HepG2 (cell line): Measurements from ENCODE around the gene NOTUM. TPM values are rescaled to one million over a fixed set of nuclear protein-coding genes. Genes with fewer than 3 reads are reported as not detected.
A peak's percentile ranks its signal among the peaks of the same experiment; 100 is the strongest.

Source experiments
- ELF3 ChIP-seq: IDR thresholded peaks from 2 replicates; pipeline ENCODE4 v1.6.1; 2016; ENCODE audit warnings: missing genetic modification reagents, missing compliant biosample characterization
- FOXK1 ChIP-seq: sonication (generic); formaldehyde crosslinking; IDR thresholded peaks from 2 replicates; pipeline ENCODE4 v1.4.0; 2020; ENCODE audit warnings: low read depth, missing genetic modification reagents, borderline replicate concordance
- KDM5A ChIP-seq: fragments of 200-600 bp; sonication (generic); IDR thresholded peaks from 2 replicates; pipeline ENCODE4 v1.7.0; 2018; ENCODE audit warnings: antibody characterized with exemption, mild to moderate bottlenecking, low read length, borderline replicate concordance
- KLF16 ChIP-seq, 2 experiments: sonication (generic) in 1 of 2; formaldehyde crosslinking in 1 of 2; IDR thresholded peaks; 2 replicates each; pipeline versions ENCODE4 v1.6.1 to v1.8.0; 2016 to 2023; ENCODE audit warnings: missing genetic modification reagents in 2 of 2, missing compliant biosample characterization in 1 of 2
- MEF2D ChIP-seq: sonication (generic); formaldehyde crosslinking; IDR thresholded peaks from 2 replicates; pipeline ENCODE4 v1.5.1; 2020; ENCODE audit warnings: mild to moderate bottlenecking, missing genetic modification reagents
- NONO ChIP-seq, 2 experiments: fragments of 450-650 bp in 1 of 2; sonication (generic) in 1 of 2; formaldehyde crosslinking in 1 of 2; IDR thresholded peaks in 1 of 2; conservative IDR thresholded peaks in 1 of 2; 2 replicates each; pipeline versions ENCODE4 v1.6.1 to v1.8.0; 2017 to 2022; ENCODE audit warnings: mild to moderate bottlenecking in 1 of 2, missing genetic modification reagents in 1 of 2, moderate library complexity in 1 of 2
- PHB2 ChIP-seq: fragments of 450-650 bp; IDR thresholded peaks from 2 replicates; pipeline ENCODE4 v1.6.1; 2018; ENCODE audit not compliant: partially characterized antibody
- SMAD3 ChIP-seq: sonication (generic); formaldehyde crosslinking; IDR thresholded peaks from 2 replicates; pipeline ENCODE4 v1.4.0; 2020; ENCODE audit warnings: missing genetic modification reagents
- SMAD9 ChIP-seq: sonication (generic); formaldehyde crosslinking; IDR thresholded peaks from 2 replicates; pipeline ENCODE4 v1.5.1; 2020; ENCODE audit warnings: mild to moderate bottlenecking, missing genetic modification reagents
- SRF ChIP-seq: IDR thresholded peaks from 2 replicates; pipeline ENCODE4 v1.6.1; 2011; ENCODE audit warnings: mild to moderate bottlenecking, low read depth, low read length, moderate library complexity
- TGIF2 ChIP-seq: IDR thresholded peaks from 2 replicates; pipeline ENCODE4 v1.6.1; 2016; ENCODE audit warnings: control low read depth, missing compliant biosample characterization
- ZBTB42 ChIP-seq: sonication (generic); formaldehyde crosslinking; IDR thresholded peaks from 2 replicates; pipeline ENCODE4 v1.5.0; 2020; ENCODE audit warnings: mild to moderate bottlenecking, missing genetic modification reagents
- ZC3H4 ChIP-seq: sonication (generic); formaldehyde crosslinking; IDR thresholded peaks from 2 replicates; pipeline ENCODE4 v1.4.0; 2020; ENCODE audit warnings: missing genetic modification reagents, borderline replicate concordance
- ZMAT3 ChIP-seq: sonication (generic); formaldehyde crosslinking; conservative IDR thresholded peaks from 2 replicates; pipeline ENCODE4 v1.7.0; 2021; ENCODE audit warnings: missing genetic modification reagents
- ZNF225 ChIP-seq: sonication (generic); formaldehyde crosslinking; IDR thresholded peaks from 2 replicates; pipeline ENCODE4 v1.4.0; 2020; ENCODE audit warnings: mild to moderate bottlenecking, missing genetic modification reagents
- ZNF234 ChIP-seq: sonication (generic); formaldehyde crosslinking; conservative IDR thresholded peaks from 2 replicates; pipeline ENCODE4 v1.5.1; 2020; ENCODE audit warnings: mild to moderate bottlenecking, missing genetic modification reagents
- ZNF253 ChIP-seq: sonication (generic); formaldehyde crosslinking; IDR thresholded peaks from 2 replicates; pipeline ENCODE4 v1.8.0; 2022; ENCODE audit warnings: mild to moderate bottlenecking, missing genetic modification reagents, borderline replicate concordance
- ZNF296 ChIP-seq: sonication (generic); formaldehyde crosslinking; conservative IDR thresholded peaks from 2 replicates; pipeline ENCODE4 v1.5.0; 2020; ENCODE audit warnings: mild to moderate bottlenecking, missing genetic modification reagents
- ZNF451 ChIP-seq: sonication (generic); formaldehyde crosslinking; IDR thresholded peaks from 2 replicates; pipeline ENCODE4 v1.5.0; 2020; ENCODE audit warnings: mild to moderate bottlenecking, missing genetic modification reagents
- ZNF674 ChIP-seq: sonication (generic); formaldehyde crosslinking; IDR thresholded peaks from 2 replicates; pipeline ENCODE4 v1.5.0; 2020; ENCODE audit warnings: low read depth, mild to moderate bottlenecking, missing genetic modification reagents
- ZSCAN29 ChIP-seq: sonication (generic); formaldehyde crosslinking; conservative IDR thresholded peaks from 2 replicates; pipeline ENCODE4 v1.4.0; 2020; ENCODE audit warnings: mild to moderate bottlenecking, missing genetic modification reagents
- polyA plus RNA-seq, 8 experiments: library from polyadenylated mRNA; depleted of rRNA in 3 of 8; stranded (reverse) in 7 of 8; unstranded in 1 of 8; fragments of >200 nt; fragmentation: Illumina TruSeq in 4 of 8; extraction: Trizol in 4 of 8; gene quantifications; 2 replicates each; pipeline versions ENCODE4 v1.2.1 to v1.2.3, GENCODE V29; 2011 to 2016; ENCODE audit warnings: low read depth in 4 of 8, missing spikeins in 1 of 8, mixed read lengths in 1 of 8; ENCODE audit not compliant: insufficient read depth in 1 of 8
- total RNA-seq, 5 experiments: library from RNA; depleted of rRNA; stranded (reverse); fragments of >200 nt; fragmentation: Illumina TruSeq; extraction: Trizol; gene quantifications; 2 replicates each; pipeline ENCODE4 v1.2.3, GENCODE V29; 2016; ENCODE audit warnings: low read depth in 1 of 5
- TF ChIP-seq, protein P1 (sequence below): sonication (generic); formaldehyde crosslinking; IDR thresholded peaks from 2 replicates; pipeline ENCODE4 v1.4.0; 2020; ENCODE audit warnings: mild to moderate bottlenecking, missing genetic modification reagents
- TF ChIP-seq, protein P2 (sequence below): sonication (generic); formaldehyde crosslinking; IDR thresholded peaks from 2 replicates; pipeline ENCODE4 v1.5.1; 2020; ENCODE audit warnings: mild to moderate bottlenecking, missing genetic modification reagents, moderate library complexity
- TF ChIP-seq, protein P3 (sequence below): sonication (generic); formaldehyde crosslinking; IDR thresholded peaks from 2 replicates; pipeline ENCODE4 v1.4.0; 2020; ENCODE audit warnings: missing genetic modification reagents, borderline replicate concordance
- TF ChIP-seq, protein P4 (sequence below): sonication (generic); formaldehyde crosslinking; IDR thresholded peaks from 2 replicates; pipeline ENCODE4 v1.5.0; 2020; ENCODE audit warnings: missing genetic modification reagents, mild to moderate bottlenecking, borderline replicate concordance

Gene NOTUM
- total and polyA plus RNA-seq, 2 of the 13 experiments (the other 11 are each of a cell fraction or from before 2014, with no cell fraction given): 150 to 160 TPM

DNA sequence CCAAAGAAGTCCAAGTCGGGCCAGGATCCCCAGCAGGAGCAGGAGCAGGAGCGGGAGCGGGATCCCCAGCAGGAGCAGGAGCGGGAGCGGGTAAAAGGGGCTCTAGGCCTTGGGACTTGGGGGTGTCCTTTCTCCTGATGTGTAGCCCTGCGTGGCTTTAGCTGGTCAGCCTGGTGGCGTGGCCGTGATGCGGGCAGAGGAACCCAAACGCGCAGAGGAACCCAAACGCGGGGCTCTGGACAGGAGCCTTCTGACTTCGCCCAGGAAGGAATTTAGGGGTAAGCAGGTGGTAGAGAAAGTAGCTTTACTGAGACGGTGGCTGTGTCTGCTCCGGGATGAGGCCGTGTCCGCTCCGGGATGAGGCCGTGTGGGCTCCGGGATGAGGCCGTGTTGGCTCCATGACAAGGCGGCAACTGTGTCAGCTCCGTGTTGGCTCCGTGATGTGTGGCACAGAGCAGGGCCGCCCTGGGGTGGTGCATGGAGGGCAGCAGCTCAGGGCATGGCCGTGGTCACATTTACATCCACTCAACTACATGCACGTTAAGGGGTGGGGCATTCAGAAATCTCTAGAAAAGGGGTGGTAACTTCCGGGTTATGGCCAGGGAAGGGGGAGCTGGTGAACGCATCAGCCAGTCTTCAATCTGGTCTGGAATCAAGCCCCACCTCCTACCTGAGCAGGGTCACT is 35.9 kb upstream of the NOTUM start (continued):
- TF ChIP-seq SMAD9 (CRISPR knock-in tag) (no peak), ZC3H4 (CRISPR knock-in tag) (no peak; the same call in 1 of the 2 replicates), PHB2 (no peak), ZNF451 (CRISPR knock-in tag) (peak; percentile 58; the same call in 1 of the 2 replicates), ZNF225 (CRISPR knock-in tag) (peak; percentile 68; the same call in 1 of the 2 replicates), ELF3 (CRISPR knock-in tag) (peak; percentile 33; the same call in 1 of the 2 replicates), SMAD3 (CRISPR knock-in tag) (no peak), NONO (IDR thresholded peaks at IDR 0.05) (no peak), NONO (CRISPR knock-in tag; conservative IDR thresholded peaks at IDR 0.05) (no peak), SRF (no peak), ZMAT3 (CRISPR knock-in tag) (no peak), KDM5A (no peak), TGIF2 (0 out of 2 replicates have a peak, but pooled peaks have one; percentile 47), KLF16 (CRISPR knock-in tag; IDR thresholded peaks at IDR 0.05) (0 out of 4 replicates have a peak, but pooled peaks of 1 of the 2 experiments have one; percentile 51), ZNF674 (CRISPR knock-in tag) (no peak), ZBTB42 (no peak; the same call in 1 of the 2 replicates), ZNF296 (no peak), MEF2D (CRISPR knock-in tag) (peak; percentile 49; the same call in 1 of the 2 replicates), FOXK1 (no peak; the same call in 1 of the 2 replicates), ZNF253 (0 out of 2 replicates have a peak, but pooled peaks have one; percentile 74), ZNF234 (CRISPR knock-in tag) (no peak), ZSCAN29 (CRISPR knock-in tag) (0 out of 2 replicates have a peak, but pooled peaks have one; percentile 38)
- TF ChIP-seq, protein P1, sequence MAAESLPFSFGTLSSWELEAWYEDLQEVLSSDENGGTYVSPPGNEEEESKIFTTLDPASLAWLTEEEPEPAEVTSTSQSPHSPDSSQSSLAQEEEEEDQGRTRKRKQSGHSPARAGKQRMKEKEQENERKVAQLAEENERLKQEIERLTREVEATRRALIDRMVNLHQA (CRISPR knock-in tag): no peak
- TF ChIP-seq, protein P2, sequence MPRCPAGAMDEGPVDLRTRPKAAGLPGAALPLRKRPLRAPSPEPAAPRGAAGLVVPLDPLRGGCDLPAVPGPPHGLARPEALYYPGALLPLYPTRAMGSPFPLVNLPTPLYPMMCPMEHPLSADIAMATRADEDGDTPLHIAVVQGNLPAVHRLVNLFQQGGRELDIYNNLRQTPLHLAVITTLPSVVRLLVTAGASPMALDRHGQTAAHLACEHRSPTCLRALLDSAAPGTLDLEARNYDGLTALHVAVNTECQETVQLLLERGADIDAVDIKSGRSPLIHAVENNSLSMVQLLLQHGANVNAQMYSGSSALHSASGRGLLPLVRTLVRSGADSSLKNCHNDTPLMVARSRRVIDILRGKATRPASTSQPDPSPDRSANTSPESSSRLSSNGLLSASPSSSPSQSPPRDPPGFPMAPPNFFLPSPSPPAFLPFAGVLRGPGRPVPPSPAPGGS (CRISPR knock-in tag): peak; percentile 54; the same call in 1 of the 2 replicates
- TF ChIP-seq, protein P3, sequence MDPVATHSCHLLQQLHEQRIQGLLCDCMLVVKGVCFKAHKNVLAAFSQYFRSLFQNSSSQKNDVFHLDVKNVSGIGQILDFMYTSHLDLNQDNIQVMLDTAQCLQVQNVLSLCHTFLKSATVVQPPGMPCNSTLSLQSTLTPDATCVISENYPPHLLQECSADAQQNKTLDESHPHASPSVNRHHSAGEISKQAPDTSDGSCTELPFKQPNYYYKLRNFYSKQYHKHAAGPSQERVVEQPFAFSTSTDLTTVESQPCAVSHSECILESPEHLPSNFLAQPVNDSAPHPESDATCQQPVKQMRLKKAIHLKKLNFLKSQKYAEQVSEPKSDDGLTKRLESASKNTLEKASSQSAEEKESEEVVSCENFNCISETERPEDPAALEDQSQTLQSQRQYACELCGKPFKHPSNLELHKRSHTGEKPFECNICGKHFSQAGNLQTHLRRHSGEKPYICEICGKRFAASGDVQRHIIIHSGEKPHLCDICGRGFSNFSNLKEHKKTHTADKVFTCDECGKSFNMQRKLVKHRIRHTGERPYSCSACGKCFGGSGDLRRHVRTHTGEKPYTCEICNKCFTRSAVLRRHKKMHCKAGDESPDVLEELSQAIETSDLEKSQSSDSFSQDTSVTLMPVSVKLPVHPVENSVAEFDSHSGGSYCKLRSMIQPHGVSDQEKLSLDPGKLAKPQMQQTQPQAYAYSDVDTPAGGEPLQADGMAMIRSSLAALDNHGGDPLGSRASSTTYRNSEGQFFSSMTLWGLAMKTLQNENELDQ (CRISPR knock-in tag): no peak
- TF ChIP-seq, protein P4, sequence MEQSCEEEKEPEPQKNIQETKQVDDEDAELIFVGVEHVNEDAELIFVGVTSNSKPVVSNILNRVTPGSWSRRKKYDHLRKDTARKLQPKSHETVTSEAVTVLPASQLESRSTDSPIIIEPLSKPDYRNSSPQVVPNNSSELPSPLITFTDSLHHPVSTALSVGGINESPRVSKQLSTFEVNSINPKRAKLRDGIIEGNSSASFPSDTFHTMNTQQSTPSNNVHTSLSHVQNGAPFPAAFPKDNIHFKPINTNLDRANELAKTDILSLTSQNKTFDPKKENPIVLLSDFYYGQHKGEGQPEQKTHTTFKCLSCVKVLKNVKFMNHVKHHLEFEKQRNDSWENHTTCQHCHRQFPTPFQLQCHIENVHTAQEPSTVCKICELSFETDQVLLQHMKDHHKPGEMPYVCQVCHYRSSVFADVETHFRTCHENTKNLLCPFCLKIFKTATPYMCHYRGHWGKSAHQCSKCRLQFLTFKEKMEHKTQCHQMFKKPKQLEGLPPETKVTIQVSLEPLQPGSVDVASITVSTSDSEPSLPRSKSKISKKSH: 0 out of 2 replicates have a peak, but pooled peaks have one; percentile 29
